Dermis blood vessel endothelial cell (primary cell): ENCODE results near the gene SPATA19. TPM values are rescaled to one million over a fixed set of nuclear protein-coding genes. Genes with fewer than 3 reads are reported as not detected.

ENCODE experiments used
- DNase-seq: peaks from one replicate; pipeline ENCODE4 v3.0.0; 2010
- total RNA-seq: library from RNA; depleted of rRNA; stranded (reverse); fragments of >200 nt; gene quantifications from 2 replicates; pipeline ENCODE4 v1.2.3, GENCODE V29; 2014

Gene SPATA19
- total RNA-seq, 1 donor from 2014 or later, result not detected

DNA sequence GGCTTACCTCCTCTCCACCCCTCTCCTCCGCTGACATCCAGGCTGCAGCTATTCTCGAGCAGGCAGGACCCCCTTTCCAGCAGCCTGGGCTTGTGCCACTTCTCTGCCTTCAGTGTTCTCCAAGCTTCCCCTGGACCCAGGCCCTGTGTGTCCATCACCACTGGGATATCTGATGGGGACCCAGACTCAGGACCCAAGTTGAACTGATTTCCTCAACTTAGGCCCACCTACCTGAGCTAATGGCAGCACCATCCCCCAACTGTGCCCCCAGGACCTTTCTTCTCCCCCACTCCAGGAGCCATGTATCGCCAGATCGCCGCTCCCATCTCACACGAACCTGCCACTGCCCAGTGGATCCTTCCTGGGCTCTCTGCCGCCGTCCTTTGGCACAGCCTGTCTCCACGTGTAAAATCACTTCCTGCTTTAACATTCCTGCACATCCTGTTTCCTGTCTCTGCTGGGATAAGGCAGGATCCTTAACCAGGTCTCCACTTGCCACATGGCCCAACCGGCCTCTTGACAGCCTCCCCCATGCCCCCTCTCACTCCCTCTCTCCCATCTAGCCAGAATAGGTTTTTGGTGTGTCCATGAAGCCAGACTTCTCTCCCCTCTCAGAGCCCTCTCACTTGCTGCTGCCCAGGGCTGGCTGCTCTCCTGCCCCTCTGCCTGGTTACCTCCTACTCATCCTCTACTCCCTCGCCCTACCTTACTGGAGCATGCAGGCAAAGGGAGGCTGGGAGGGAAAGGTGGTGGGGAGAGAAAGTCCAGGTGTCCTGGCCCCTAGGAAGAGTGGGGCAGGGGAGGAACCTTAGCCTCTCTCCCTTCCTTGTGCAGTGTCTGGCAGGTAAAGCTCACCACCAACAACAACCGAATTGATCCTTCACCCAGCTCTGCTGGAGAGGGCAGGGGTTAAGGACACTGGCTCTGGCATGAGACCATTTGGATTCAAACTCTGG, 9.4 kb downstream of the SPATA19 start:
- no peak for DNase-seq

DNA sequence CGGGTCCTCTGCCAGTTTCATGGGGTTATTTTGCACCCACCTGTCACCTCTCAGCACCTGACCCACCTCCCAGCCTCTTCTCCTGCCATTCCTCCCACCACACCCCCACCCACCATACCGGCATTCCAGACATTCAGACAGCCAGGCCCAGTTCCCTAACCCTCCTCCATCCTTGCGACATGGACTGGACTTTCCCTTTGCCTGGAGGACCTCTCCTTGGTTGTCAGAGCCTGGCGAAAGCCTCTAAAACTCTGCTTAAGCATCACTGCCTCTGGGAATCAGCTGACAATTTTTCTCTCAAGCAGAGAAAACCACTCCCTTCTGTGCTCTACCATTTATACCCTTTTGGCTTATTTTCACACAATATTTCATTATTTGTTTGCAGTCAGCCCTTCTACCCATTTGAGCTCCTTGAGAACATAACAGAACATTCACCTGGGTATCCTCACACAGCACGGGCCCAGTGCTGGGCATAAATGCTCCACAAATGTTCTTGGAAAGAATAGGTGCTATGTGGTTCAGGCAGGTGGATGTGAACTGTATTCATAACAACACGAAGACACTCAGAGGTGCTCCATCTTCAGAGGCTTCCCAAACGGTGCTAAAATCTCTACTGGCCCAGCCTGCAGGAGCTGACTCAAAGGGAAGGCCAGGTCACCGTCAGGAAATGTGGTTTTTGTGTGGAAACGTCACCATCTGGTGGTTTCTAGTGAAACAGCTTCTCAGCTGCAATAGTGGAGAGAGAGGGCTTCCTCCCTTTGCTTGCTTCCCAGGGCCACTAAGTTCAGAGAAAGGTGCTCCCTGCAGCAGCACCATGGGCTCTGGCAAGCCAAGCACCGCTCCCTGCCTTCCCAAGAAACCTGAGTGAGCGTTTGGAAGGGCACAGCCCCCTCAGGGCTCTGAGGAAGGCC, 10.4 kb downstream of the SPATA19 start:
- peak; percentile 83 for DNase-seq

DNA sequence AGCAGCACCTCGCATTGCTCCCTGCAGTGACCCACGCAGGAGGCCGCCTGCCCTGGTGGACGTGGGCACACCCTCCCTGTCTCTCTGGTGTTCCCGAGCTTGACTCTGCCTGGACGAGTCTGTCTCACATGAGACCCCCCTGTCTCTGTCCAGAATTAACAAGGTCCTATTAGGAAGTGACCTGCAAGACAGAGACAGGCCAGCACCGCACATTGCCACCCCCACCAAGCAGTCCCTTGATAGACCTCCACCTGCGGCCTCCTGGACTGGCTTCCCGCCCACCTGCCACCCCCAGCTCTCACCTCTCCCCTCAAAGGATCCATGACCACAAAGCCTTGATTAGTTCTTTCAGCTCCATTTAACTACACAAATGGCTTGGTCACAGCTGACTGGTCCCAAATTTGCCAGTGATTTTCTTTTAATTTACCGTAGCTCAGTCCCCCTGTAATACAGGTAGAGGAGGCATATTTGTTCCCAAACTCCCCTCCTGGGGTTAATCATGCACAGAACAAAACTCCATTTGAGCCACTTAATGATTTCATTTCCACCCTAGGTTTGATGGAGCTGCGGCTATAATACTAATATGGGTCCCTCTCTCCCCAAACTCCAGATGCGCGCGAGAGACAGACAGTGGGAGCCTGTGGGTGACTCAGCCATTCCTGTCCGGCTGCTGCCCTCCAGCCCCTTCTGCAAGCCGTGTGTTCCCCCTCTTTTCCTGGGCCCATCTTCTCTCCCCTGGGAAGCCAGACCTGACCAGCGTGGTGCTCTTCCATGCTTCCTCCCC, 11.2 kb downstream of the SPATA19 start:
- DNase-seq, result no peak

DNA sequence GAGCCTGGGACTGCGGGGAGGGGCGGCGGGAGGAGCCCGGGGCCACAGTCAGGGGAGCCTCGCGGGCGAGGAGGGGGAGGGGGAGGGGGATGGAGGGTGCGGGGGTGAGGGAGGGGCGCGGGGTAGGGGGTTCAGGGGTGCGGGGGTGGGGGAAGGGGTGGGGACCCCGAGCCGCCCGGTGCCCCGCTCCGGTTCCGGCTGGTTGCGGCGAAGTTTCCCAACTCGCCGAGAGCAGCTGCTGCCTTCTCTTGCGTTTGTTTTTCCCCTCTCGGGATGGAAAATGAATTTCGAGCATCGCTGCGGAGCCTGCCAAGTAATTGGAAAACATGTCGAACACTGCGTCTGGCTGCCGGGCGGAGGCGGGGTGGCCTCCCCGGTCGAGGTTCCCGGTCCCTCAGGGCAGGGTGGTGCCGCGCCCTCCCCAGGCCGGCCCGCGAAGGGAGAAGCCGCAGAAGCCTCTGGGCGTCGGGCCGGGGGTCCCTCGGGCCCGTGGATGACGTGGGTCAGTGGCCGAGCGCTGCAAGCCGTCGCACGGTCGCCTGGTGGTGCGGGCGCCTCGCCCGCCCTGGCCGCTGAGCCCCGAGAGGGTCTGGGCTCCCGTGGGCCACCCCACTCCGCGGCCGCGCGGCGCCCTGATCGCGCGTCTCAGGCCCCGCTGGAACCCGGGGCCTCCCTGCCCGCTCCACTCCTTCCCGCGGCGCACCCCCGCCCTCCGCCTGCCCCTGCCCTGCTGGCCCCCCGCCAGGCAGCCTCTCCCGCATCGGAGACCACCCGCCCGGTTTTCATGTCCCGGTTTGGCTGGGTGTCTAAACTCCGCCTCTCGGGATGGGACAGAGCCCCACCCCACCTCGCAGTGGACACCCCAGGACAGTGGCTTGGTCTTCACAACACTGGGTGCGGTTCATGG, 12.1 kb downstream of the SPATA19 start:
- no peak for DNase-seq

DNA sequence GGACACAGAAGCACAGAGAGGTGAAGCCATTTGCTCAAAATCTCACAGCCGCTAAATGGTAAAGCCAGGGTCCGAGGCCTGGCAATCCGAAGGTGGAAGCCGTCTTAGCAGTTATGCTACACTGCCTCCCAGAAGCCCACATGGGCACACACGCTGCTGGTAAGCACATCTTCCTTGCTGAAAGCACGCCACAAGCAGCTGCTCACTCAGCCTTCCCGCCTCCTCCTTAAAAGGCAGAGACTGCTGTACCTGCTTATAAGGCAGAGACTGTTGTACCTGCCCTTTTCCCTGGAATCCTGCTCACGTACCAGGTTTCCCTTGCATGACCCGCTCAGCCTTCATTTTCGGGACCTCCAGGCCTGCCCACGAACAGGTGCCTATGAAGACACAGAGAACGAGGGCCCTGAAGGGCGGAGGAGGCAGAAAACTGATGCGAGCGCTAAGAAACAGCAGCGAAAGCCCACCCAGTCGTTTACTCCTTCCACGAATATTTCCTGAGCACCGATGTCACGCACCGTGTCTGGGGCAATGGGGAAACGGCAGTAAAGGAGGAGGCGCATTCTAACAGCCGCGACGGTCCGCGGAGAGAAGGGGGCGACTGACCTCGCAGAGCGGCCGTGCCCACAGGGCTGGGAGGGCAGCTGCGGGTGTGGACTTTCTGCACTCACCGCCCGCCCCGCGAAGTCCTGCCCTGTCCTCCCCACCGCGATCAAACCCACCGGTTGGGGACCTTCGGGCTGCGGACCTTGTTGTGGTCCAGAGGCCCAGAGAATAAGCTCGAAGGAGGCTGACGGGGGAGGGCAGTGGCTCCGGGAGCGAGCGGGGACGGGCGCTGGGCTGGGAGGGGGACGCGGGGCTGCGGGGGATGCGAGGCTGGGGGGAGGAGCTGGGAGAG, 13.0 kb downstream of the SPATA19 start:
- DNase-seq, result no peak

DNA sequence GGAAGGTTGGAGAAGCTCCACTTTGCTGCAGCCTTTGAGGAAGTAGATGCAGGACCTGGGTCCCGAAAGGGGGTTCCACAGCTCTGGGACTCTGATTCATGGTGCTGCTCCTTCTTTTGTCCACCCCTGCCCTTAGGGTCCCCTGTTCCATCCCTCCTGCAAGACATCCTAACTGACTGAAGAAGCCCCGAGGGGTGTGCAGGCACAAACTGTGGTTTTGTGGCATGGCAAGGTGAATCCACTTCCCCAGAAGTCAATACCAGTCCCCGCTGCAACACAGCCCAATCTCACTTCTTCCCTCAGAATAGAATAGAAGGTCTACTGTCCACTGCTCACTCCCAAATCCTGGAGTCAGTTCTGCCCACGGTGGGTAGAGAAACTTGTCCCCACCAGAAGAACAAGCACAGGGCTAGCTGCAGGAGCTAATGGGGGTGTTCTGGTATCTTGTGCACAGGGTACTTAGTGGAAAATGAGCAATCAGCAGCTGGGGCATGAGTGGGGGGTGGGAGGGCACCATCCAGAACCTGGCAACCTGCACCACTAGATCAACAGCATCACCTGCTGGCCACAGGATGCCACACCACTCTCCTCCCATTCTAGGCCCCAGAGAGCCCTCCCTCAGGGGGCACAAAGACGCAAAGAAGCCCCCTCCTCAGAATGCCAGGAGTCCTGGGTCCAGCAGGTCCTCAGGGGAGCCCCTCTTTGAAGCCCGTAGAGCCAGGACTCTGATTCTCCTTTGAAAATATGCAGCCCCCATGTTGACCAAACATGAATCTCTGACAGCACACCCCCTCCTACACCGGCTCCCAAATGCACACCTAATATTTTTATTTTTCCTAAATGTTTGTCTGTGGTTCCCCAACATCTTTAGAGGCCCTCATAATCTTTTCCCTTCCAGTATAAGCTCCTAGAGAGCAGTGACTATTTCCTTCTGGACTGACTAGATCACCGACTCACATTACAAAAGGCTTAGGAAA, 14.1 kb downstream of the SPATA19 start:
- no peak for DNase-seq

DNA sequence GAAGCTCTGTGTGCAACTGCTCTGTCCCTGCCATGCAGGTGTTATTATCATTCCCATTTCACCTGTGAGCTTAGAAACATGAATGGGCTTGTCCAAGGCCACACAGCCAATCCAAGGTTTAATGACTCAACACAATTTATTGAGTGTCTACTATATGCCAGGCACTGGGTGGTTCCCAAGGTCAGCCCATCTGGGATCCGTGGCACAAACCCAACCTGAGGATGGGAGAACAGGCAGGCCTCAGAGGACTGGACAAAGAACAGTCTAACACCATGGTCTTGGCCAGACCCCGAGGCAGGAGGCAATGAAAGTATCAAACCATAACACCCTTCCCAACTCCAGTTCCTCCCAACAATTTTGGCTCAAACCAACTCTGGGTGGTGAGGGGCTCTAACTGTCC, 15.7 kb downstream of the SPATA19 start:
- no peak for DNase-seq

DNA sequence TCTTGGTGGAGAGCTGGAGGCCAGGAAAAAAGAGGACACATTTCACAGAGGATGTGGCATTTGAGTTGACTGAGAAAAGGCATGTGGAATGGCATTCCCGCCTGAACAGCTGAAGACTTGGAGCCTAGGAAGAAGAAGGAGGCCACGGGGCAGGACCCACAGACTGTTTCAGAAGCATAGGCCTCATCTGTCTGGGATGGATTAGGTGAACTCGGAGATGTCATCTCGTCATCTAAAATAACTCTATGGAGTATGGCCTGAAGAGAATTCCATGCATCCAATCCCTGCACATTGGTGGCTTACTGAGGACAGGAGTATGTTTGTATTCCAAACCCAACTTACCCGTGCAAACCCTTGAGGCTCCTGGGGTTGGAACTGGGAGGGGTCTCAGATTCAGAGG, 16.4 kb downstream of the SPATA19 start:
- DNase-seq, result no peak

DNA sequence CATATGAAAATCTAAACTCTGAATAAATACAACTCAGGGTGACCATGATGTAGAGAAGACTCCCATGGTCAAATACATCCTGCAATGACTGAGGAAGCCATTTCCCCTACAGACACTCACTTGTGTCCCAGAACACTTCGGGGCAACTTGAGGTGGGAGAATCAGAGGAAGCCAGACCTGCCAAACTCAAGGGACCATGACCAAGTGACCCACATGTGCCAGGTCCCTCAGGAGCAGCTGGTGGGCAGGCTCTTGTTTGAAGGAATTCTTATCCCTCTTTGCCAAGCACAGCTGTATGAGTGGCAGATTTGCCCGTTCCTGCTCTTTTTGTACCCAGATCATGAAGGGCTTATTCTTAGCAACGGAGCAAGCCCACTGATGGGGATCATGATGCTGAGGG, 17.8 kb downstream of the SPATA19 start:
- DNase-seq, result no peak

DNA sequence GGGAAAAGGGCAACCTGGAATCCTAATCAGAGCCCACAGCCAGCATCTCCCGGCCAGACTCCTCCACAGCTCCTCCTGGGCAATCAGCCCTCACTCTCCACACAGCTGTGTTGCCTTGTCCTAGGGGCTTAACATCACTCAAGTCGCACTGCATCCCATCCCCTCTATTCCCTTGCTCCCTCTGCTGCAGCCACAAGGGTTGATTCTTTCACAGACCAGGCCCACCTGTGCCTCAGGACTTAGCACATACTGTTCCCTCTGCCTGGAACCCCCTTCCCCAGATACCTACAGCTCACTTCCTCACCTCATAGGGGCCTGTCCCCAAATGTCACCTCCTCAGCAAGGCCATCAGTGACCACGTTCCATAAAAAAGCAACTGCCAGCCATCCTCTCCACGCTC, 18.4 kb downstream of the SPATA19 start:
- DNase-seq, result no peak

DNA sequence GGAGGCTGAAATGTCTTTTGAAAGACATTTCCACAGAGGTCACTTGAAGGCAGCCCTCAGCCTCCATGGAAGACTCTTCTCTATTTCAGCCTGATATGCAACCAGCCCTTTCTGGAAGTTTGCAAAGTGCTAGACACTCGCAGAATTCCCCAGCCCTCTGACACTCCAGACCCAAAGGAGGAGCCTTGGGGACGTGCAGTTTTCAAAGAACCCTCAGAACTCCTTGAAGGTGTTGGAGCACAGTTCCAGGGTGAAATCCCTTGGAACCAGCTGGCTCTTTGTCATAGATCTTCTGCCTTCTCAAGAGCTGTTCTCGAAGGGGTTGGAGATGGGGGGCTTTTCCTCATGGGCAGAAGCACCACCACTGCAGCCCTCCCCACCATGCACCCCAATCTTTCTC, 19.6 kb downstream of the SPATA19 start:
- no peak for DNase-seq

DNA sequence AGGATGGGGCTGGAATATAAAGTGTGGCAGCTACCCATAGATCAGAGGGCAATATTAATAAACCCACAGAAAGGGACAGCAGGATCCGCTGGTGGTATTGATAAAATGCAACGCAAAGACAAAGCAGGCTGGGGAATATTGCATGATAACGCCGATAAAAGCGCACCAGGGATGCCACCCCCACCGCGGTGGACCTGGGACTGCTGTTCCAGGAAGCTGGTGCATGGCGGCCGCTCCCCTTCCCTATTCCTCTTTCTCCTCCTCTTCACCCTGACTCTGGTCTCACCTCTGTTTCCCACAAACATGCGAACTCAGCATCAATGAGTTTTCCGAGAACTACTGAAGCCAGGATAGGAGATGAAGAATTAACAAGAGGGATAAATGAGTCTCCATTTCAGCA, 20.2 kb downstream of the SPATA19 start:
- no peak for DNase-seq

DNA sequence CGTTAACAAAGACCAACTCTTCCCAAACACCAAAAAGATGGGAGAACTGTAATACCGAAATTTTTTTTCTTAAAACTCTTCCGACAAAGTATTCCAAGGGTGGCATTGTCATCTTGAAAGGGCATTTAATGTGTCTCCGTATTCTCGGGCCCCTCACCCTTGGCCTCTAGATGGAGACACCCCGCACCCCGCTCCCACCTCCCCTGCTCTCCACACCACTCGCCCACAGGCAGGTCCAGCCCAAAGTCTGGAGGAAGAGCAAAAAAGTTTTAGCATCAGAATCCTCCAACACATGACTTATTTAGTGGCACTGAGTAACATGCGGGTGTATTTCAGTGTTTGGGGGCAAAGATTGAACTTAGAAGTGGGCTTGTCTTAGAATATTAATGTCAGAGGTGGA, 20.7 kb downstream of the SPATA19 start:
- DNase-seq, result no peak

DNA sequence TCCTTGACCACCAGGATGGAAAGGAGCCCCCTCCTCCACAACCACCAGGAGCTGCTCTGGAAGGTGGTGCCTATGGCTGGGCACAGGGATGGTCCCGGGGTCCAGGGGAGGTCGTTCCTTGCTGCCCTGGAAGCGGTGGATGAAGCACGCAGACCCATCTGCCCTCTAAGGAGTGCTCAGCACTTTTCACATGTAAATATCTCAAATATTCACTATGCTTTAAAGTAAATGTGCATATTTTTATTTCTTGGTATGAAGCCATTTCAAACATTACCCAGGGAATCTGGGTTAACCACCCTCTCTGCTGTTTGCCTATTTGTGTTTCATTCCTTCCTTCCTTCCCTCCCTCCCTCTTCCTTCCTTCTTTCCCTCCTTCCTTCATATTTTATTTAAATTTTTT, 21.7 kb downstream of the SPATA19 start:
- no peak for DNase-seq

DNA sequence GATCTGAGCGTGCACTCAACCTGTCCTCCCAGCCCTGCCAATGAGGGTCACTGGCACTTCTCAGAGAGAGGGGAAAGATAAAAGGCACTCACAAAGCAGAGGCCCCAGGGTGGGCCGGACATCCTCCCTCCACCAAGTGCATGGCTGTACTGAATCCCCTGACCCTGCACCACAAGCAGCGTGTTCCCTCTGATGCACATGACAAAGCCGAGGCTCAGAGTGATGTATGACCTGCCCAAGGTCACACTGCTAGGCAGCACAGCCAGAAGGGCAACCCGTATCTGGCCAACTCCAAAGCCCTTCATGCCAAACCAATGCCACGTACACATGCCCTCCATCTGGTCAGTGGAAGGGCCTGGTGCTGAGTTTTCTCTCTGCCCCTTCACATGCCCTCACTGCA, 22.1 kb downstream of the SPATA19 start:
- no peak for DNase-seq

DNA sequence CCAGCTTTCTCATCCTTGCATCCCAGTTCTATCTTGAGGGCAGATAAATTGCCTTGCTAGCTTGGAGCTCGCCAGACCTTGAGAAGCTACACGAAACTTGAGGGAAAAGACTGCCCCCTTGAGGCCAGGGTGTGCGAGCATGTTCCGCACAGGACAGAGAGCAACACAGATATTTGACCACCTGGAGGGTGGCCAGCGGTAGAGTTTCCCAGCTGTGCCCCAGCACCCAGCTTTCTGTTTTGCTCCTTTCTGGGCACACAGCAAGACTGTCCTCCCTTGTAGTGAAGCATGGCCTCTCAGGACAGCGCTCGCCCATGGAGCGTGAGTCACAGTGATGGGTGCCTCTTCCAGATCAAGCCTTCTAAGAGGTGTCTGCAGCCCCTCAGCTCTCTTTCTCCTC, 23.5 kb downstream of the SPATA19 start:
- peak; percentile 24 for DNase-seq

DNA sequence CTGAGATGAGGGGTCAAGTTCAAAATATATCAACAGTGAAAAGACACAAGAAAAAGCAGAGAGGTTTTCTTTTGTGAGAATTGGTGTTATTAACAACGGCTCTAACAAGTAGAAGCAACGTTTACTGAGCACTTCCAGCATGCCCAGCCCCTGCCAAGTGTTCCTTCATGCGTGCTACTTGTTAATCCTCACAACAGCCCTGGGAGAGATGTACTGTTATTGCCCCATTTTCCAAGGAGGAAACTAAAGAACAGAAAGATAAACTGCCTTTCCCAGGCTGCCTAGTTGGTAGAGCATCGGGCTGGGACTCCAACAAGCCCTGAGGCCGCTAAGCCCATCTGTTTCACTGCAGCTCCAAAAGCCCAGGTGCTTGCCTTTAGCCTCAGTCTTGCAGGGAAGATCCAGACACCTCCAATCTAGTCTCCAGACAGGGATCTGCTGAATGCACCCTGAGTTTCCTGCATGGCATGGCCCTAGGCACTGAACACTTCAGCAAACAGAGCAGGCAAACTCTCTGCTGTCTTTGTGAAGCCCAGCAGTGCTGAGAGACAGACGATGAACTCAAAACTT, 25.5 kb downstream of the SPATA19 start:
- DNase-seq, result no peak

DNA sequence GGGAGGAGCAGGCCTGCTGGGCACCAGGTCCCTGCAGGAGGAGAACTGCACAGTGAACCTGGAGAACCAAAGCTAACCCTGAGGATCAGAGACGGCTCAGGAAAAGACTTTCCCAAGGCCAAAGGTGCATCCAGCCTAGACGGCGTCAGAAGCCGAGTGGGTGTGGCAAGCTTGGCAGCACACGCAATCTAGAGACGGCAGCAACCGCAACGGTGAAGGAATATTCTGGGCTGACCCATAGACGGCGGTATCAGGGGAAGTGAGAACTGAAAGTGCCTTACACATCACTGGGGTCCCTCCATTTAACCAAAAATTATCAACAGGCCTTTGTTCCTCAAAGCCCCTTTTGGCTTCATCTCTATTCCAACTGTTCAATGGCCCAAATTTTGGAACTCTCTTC, 26.2 kb downstream of the SPATA19 start:
- no peak for DNase-seq

DNA sequence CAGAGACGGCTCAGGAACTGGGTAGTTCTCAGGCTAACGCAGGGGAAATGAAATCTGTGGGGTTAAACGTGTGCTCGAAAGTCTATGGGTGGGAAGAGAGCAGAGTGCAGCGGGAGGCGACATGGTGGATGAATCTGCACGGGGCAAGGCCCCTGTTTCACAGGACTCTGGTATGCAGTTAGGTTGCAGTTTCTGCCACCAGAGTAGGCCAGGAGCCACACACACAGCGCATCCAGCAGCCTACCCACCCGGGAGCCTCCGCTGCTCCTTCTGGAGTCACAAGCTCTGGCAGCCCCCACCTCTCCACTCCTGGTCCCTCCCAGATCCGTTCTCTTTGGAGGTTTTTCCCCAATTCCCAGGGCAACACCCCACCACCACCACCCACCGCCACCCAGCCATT, 27.0 kb downstream of the SPATA19 start:
- no peak for DNase-seq
